Upper lobe of left lung (tissue), 6 donors: ENCODE data around the gene UBAC1. TPM values are rescaled to one million over a fixed set of nuclear protein-coding genes. Genes with fewer than 3 reads are reported as not detected.

Experiments used
- ATAC-seq, 2 donors: fragments of 200-7000 bp; cut with Tn5 transposase; one replicate each; pipeline ENCODE4 v1.9.1; 2022; ENCODE audit warnings: mild to moderate bottlenecking in 2 of 2, moderate library complexity in 2 of 2; ENCODE audit not compliant: low FRiP score in 2 of 2
- DNase-seq, 2 donors: peaks; one replicate each; pipeline ENCODE4 v3.0.0-alpha.2; 2019 to 2020
- H3K27ac ChIP-seq, 4 donors: fragments of 200-600 bp; sonication (generic); one replicate each; pipeline ENCODE4 v1.5.1; 2016 to 2019
- H3K27me3 ChIP-seq, 4 donors: fragments of 200-600 bp; sonication (generic); one replicate each; pipeline ENCODE4 v1.5.1; 2017 to 2019
- H3K36me3 ChIP-seq, 4 donors: fragments of 200-600 bp; sonication (generic); one replicate each; pipeline ENCODE4 v1.5.1; 2016 to 2019
- H3K4me1 ChIP-seq, 4 donors: fragments of 200-600 bp; sonication (generic); one replicate each; pipeline ENCODE4 v1.5.1; 2018 to 2019
- H3K4me3 ChIP-seq, 4 donors: fragments of 200-600 bp; sonication (generic); one replicate each; pipeline ENCODE4 v1.5.1; 2017 to 2019; ENCODE audit warnings: mild to moderate bottlenecking in 2 of 4, moderate library complexity in 1 of 4
- H3K9me3 ChIP-seq, 4 donors: fragments of 200-600 bp; sonication (generic); one replicate each; pipeline ENCODE4 v1.5.1; 2018 to 2019
- CTCF ChIP-seq, 6 experiments: fragments of 450-650 bp in 4 of 6; fragments of 200-600 bp in 2 of 6; sonication (generic) in 2 of 6; IDR thresholded peaks; one replicate each; pipeline ENCODE4 v1.5.1; 2016 to 2019; ENCODE audit warnings: antibody characterized with exemption in 6 of 6
- EP300 ChIP-seq, 4 donors: sonication (generic); formaldehyde crosslinking; IDR thresholded peaks; one replicate each; pipeline ENCODE4 v1.5.1; 2017; ENCODE audit warnings: antibody characterized with exemption in 4 of 4, control low read depth in 2 of 4
- POLR2A ChIP-seq, 4 donors: fragments of 450-650 bp; IDR thresholded peaks; one replicate each; pipeline ENCODE4 v1.5.1; 2016 to 2017; ENCODE audit warnings: antibody characterized with exemption in 4 of 4, mild to moderate bottlenecking in 2 of 4
- POLR2AphosphoS5 ChIP-seq, 2 donors: sonication (generic); formaldehyde crosslinking; IDR thresholded peaks; one replicate each; pipeline ENCODE4 v1.5.1; 2017; ENCODE audit warnings: antibody characterized with exemption in 2 of 2
- WGBS, 2 donors: methylation state at CpG; one replicate each; pipeline ENCODE4 v1.1.5; 2017 to 2018; 5-methylcytosine and 5-hydroxymethylcytosine counted together
- total RNA-seq, 6 donors: library from RNA; depleted of rRNA in 4 of 6; stranded (reverse); fragments of >200 nt in 4 of 6; gene quantifications; one replicate each; pipeline versions ENCODE4 v1.1.0 to v1.2.1, GENCODE V29; 2016 to 2021
- donor health status: DM: no; HTN: no; CAD: no; lungs with moderate emphysema.
- donor health status: DM: no; HTN: yes; CAD: no; lungs with severe emphysema.

The UBAC1 gene
- total RNA-seq, 6 donors from 2014 or later: 38.0 to 72.3 (median 49.3) TPM

GRCh38 chr9:135891027-135891631 is 70.0 kb downstream of the UBAC1 start:
- TF ChIP-seq POLR2A (IDR thresholded peaks at IDR 0.05): no peak
- no peak for TF ChIP-seq EP300 (IDR thresholded peaks at IDR 0.05)
- TF ChIP-seq CTCF (IDR thresholded peaks at IDR 0.05): no peak
- TF ChIP-seq POLR2AphosphoS5 (IDR thresholded peaks at IDR 0.05): no peak
- Histone ChIP-seq H3K9me3 (no peaks in the 10 kb centered on the region), H3K4me3 (no peak overlapping the region), H3K36me3 (no peaks in the 10 kb centered on the region), H3K4me1 (peaks cover 28 to 50% (median 42%) of the 10 kb centered on the region in 4 donors), H3K27ac (no peak overlapping the region), H3K27me3 (no peaks in the 10 kb centered on the region)
- ATAC-seq: no peak
- no peak for DNase-seq
- 70 to 87% methylated on average over 7 to 8 of the region's 8 CpGs for WGBS, 2 donors

GRCh38 chr9:135890190-135891026 is 70.8 kb downstream of the UBAC1 start:
- ATAC-seq (no peak), DNase-seq (no peak)
- Histone ChIP-seq H3K27me3 (no peaks in the 10 kb centered on the region), H3K27ac (no peak overlapping the region), H3K4me1 (peaks cover 26 to 52% (median 40%) of the 10 kb centered on the region in 4 donors), H3K36me3 (no peaks in the 10 kb centered on the region), H3K9me3 (no peaks in the 10 kb centered on the region), H3K4me3 (no peak overlapping the region)
- TF ChIP-seq EP300 (IDR thresholded peaks at IDR 0.05) (no peak), POLR2A (IDR thresholded peaks at IDR 0.05) (no peak), POLR2AphosphoS5 (IDR thresholded peaks at IDR 0.05) (no peak), CTCF (IDR thresholded peaks at IDR 0.05) (no peak)
- WGBS, 2 donors: 68 to 71% methylated on average over 7 to 18 of the region's 18 CpGs

GRCh38 chr9:135889564-135890189 is 71.5 kb downstream of the UBAC1 start:
- Histone ChIP-seq H3K4me1 (peaks cover 26 to 57% (median 40%) of the 10 kb centered on the region in 4 donors), H3K27ac (no peak overlapping the region), H3K4me3 (no peak overlapping the region), H3K36me3 (no peaks in the 10 kb centered on the region), H3K9me3 (no peaks in the 10 kb centered on the region), H3K27me3 (no peaks in the 10 kb centered on the region)
- ATAC-seq (no peak), DNase-seq (no peak)
- TF ChIP-seq POLR2A (IDR thresholded peaks at IDR 0.05): no peak
- no peak for TF ChIP-seq EP300 (IDR thresholded peaks at IDR 0.05)
- no peak for TF ChIP-seq CTCF (IDR thresholded peaks at IDR 0.05)
- no peak for TF ChIP-seq POLR2AphosphoS5 (IDR thresholded peaks at IDR 0.05)
- 90 to 94% methylated on average over 9 to 14 of the region's 19 CpGs for WGBS, 2 donors

GRCh38 chr9:135888766-135889394 is 72.3 kb downstream of the UBAC1 start:
- no peak for DNase-seq
- TF ChIP-seq POLR2AphosphoS5 (IDR thresholded peaks at IDR 0.05) (no peak), EP300 (IDR thresholded peaks at IDR 0.05) (no peak), CTCF (IDR thresholded peaks at IDR 0.05) (no peak), POLR2A (IDR thresholded peaks at IDR 0.05) (no peak)
- H3K4me1 ChIP-seq: peaks cover 26 to 57% (median 41%) of the 10 kb centered on the region in 4 donors
- no peaks in the 10 kb centered on the region for H3K36me3 ChIP-seq
- H3K27me3 ChIP-seq: no peaks in the 10 kb centered on the region
- no peak overlapping the region for H3K4me3 ChIP-seq
- H3K27ac ChIP-seq: no peak overlapping the region
- ATAC-seq: no peak
- no peaks in the 10 kb centered on the region for H3K9me3 ChIP-seq
- 88 to 93% methylated on average over 10 to 13 of the region's 13 CpGs for WGBS, 2 donors
